ENCODE measurements around the gene TEX22.

- TF ChIP-seq CTCF (IDR thresholded peaks at IDR 0.05): no peak
- TF ChIP-seq POLR2A (IDR thresholded peaks at IDR 0.05): no peak
These were observed 31.0 kb upstream of the TEX22 start for GRCh38 chr14:105367116-105368031.
